ENCODE measurements around the gene RNF167.

RNF167 gene

GRCh38 chr17:4938688-4939545 lies 1.2 kb upstream of the RNF167 start:
- H3K4me3 ChIP-seq (ENCODE audit: control insufficient read depth, low read depth, low read length), result peak overlapping the region; percentile 94
- no peak for TF ChIP-seq CTCF (conservative IDR thresholded peaks at IDR 0.05; ENCODE audit: control insufficient read depth, insufficient read depth, low read depth, low read length)
- DNase-seq (ENCODE audit: low read depth), result no peak

GRCh38 chr17:4939546-4939795 lies 597 bp upstream of the RNF167 start:
- DNase-seq (ENCODE audit: low read depth), result no peak
- peak overlapping the region; percentile 94 for H3K4me3 ChIP-seq (ENCODE audit: control insufficient read depth, low read depth, low read length)
- TF ChIP-seq CTCF (conservative IDR thresholded peaks at IDR 0.05; ENCODE audit: control insufficient read depth, insufficient read depth, low read depth, low read length), result no peak

- DNase-seq (ENCODE audit: low read depth), result no peak
- H3K4me3 ChIP-seq (ENCODE audit: control insufficient read depth, low read depth, low read length), result peak overlapping the region; percentile 94
- TF ChIP-seq CTCF (conservative IDR thresholded peaks at IDR 0.05; ENCODE audit: control insufficient read depth, insufficient read depth, low read depth, low read length), result no peak
Measured at GRCh38 chr17:4940555-4941318, 669 bp downstream of the RNF167 start.

- peak overlapping the region; percentile 94 for H3K4me3 ChIP-seq (ENCODE audit: control insufficient read depth, low read depth, low read length)
- DNase-seq (ENCODE audit: low read depth), result no peak
- no peak for TF ChIP-seq CTCF (conservative IDR thresholded peaks at IDR 0.05; ENCODE audit: control insufficient read depth, insufficient read depth, low read depth, low read length)
Measured at GRCh38 chr17:4941319-4941610, 1.2 kb downstream of the RNF167 start.

GRCh38 chr17:4942760-4943508 lies 2.9 kb downstream of the RNF167 start:
- TF ChIP-seq CTCF (conservative IDR thresholded peaks at IDR 0.05; ENCODE audit: control insufficient read depth, insufficient read depth, low read depth, low read length), result no peak
- DNase-seq (ENCODE audit: low read depth), result peak; percentile 19
- H3K4me3 ChIP-seq (ENCODE audit: control insufficient read depth, low read depth, low read length), result no peak overlapping the region

- no peak for DNase-seq (ENCODE audit: low read depth)
- no peak for TF ChIP-seq CTCF (conservative IDR thresholded peaks at IDR 0.05; ENCODE audit: control insufficient read depth, insufficient read depth, low read depth, low read length)
- no peak overlapping the region for H3K4me3 ChIP-seq (ENCODE audit: control insufficient read depth, low read depth, low read length)
Measured at GRCh38 chr17:4944163-4944553, 4.1 kb downstream of the RNF167 start.
